GM18498 (cell line): Measurements from ENCODE around the gene TREM1.

Source experiments
- ATAC-seq: cut with Tn5 transposase; IDR thresholded peaks from one replicate; pipeline ENCODE4 v1.9.1; 2021; ENCODE audit warnings: mild to moderate bottlenecking, moderate library complexity; ENCODE audit not compliant: unreplicated experiment

The TREM1 gene

GRCh38 chr6:41286544-41287346 lies at the start of gene TREM1:
TSS of gene TREM1 (minus strand) at chr6:41286682. CDS start at chr6:41286655, 27 bp downstream.
- ATAC-seq = no peak

- ATAC-seq = no peak
These were observed 49.5 kb upstream of the TREM1 start for GRCh38 chr6:41335943-41336342.

- no peak for ATAC-seq
These were observed 48.8 kb upstream of the TREM1 start, which contains the start of gene NCR2 for GRCh38 chr6:41335296-41335695. TSS of gene NCR2 (plus strand) at chr6:41335608. CDS start at chr6:41335877, 269 bp downstream.

DNA sequence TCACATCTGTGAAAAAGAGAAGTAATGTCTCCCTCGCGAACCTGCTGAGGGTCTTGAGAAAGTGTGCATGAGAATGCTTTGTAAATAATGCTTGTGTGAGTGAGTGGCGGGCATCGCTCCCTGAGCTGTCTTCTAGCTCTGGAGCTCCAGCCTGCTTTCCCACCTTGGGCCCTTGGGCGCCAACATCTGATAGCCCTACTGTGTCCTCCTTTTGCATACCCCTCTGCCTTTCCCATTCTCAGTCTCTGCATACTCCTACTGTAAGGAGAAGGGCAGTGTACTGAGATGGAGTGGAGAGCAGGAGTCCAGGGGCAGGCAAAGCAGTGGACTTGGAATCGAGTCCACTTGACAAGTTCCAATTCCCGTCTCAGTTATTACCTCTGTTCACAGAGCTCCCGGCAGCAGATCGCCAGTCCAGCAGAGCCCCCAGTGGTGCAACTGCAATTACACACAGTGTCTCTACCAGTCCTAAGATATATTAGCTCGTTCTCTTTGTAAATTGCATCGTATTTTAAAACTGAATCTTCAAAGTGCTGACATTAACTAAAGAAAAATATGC lies 48.1 kb upstream of the TREM1 start:
- ATAC-seq = no peak

- peak; percentile 2 for ATAC-seq
These were observed 46.6 kb upstream of the TREM1 start for GRCh38 chr6:41332842-41333736.

DNA sequence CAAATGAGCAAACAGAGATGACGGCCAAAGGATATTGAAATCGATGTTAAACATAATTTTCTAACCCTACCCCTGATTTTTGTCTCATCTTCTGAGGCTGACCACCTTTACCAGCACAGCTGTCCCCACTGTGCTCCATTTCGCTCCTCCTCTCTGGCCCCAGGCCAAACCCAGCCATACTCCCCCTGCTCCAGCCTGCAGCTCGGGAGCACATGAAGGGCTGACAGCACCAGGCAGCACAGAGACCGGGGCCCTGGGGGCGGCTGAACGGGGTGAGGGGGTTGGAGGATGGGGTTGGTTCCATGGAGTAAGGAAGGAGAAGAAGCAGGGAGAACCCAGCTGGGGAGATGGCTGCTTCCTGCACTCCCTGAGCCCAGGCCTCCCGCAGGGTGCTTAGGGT lies 45.8 kb upstream of the TREM1 start:
- ATAC-seq = no peak

- ATAC-seq = no peak
These were observed 45.1 kb upstream of the TREM1 start for GRCh38 chr6:41331401-41332150.

GRCh38 chr6:41327177-41327576 lies 40.7 kb upstream of the TREM1 start:
- no peak for ATAC-seq

DNA sequence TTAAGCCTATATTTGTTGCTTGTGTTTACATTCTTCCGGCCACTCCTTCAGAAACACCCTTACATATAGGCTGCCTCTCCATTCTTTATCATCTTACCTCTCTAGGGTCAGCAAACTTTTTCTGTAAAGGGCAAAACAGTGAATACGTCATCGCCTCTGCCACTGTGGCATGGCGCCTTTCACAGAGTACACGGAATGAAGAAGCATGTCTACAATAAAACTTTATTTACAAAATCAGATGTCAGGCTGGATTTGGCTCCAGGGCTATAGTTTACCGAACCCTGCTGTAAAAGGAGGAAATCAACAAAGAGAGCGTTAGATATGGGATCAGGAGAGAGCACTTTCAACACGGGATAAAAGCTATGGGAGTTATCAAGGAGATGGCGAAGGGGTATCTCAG lies 39.6 kb upstream of the TREM1 start:
- ATAC-seq = no peak

- ATAC-seq = no peak
These were observed 39.1 kb upstream of the TREM1 start for GRCh38 chr6:41325446-41326066.

GRCh38 chr6:41321183-41321582 lies 34.7 kb upstream of the TREM1 start:
- no peak for ATAC-seq

DNA sequence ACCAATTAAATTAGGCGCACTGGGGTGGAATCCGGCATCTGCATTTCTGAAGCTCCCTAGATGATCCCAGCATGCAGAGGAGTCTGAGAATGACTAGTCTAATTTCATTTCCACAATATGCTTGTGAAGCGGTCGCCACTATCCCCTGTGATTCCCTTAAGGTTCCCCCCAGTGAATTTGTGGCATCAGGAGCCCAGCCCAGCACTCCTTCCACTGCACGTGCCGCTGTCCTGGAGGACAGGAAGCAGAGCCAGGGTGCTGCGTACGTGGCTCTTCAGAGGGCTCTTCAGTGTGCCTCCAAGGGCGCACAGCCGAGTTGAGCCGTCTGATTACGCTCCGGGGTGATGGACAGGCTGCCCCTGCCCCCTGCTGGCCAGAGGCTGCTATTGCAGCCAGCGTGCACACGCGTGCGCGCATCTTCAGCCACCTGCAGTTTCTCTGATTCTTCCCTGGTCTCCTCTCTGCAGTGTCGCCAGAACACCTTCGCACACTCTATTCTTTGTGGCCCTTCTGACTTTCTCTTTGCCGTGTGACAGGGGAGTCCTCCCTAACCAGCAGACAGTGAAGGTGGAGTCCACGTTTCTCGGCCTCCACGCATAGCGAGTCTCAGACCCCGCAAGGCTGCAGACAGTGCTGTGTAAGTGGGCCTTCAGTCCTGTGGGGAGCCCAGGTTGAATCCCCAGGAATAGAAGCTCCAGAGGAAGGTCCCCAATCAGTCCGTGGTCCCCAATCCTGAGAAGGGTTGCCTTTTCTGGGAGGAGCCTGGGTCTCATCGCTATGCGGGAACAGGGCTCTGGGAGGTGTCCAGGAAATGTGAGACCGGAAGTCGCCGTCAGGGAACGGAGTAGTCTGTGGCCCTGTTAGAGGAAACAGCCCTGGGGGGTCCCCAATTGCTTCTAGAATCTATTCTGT lies 32.4 kb upstream of the TREM1 start:
- peak; percentile 95 for ATAC-seq

DNA sequence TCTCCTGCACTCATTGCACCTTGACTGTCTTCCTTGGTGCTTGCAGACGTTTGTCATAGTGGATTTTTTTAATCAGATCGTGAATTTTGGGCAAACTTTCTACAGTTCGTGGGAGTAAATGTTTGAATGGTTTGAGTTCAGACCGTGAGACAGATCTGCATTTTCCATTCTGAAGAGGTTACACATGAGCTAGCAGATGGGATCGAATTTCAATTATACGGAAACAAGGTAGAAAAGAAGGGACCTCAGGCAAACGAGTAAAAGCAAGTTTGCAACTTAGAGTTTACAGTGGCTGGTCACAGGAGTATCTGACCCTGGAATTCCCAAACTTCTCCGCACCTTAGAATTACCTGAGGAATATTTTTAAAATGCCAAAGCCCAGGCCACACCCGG lies 31.8 kb upstream of the TREM1 start:
- no peak for ATAC-seq

GRCh38 chr6:41315943-41316620 lies 29.6 kb upstream of the TREM1 start:
- no peak for ATAC-seq

DNA sequence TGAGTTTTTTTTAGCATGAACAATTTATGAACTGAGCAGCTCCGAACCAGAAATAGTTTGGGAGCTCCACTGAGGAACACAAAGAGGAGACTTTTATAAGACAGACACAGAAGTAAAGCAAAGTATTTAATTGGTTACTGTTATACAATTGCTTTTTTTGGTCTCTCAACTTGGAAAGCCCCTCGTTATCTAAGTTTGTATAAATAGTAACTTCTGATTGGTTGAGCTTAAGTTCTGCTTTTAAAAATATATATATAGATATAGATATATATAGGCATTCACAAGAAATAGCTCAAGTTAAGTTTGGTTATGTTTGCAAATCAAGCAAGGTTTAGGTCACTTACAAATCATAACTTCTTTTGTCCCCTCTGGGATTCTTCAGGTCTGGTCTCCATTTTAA lies 28.7 kb upstream of the TREM1 start:
- ATAC-seq = no peak

DNA sequence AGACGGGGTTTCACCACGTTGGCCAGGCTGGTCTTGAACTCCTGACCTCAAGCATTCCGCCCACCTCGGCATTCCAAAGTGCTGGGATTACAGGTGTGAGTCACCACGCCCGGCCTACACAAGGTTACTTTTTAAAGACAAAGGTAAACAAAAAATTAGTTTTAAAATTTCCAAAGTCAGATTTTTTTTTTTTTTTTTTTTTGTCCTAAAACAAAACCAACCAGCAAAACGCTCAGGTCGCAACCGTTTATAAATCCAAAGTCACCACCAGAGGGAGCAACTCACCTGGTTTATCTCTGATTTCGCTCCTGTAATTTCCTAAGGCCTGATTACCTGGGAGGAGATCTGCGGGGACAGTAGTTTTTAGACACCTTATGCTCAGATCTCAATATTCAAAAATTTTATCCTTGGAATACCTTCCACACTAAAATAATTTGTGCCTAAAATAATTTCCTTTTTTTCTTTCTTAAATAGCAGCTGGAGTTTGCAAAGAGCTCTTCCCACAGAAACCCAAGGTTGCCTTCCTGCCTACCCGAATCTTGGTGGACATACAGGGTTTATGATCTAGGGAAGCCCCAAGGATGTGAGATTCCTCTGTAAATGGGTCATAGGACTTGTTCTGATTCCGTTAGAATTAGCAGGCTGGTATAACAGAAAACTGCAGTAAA lies 19.8 kb upstream of the TREM1 start:
- no peak for ATAC-seq

- ATAC-seq = no peak
These were observed 16.2 kb upstream of the TREM1 start for GRCh38 chr6:41302638-41303037.

DNA sequence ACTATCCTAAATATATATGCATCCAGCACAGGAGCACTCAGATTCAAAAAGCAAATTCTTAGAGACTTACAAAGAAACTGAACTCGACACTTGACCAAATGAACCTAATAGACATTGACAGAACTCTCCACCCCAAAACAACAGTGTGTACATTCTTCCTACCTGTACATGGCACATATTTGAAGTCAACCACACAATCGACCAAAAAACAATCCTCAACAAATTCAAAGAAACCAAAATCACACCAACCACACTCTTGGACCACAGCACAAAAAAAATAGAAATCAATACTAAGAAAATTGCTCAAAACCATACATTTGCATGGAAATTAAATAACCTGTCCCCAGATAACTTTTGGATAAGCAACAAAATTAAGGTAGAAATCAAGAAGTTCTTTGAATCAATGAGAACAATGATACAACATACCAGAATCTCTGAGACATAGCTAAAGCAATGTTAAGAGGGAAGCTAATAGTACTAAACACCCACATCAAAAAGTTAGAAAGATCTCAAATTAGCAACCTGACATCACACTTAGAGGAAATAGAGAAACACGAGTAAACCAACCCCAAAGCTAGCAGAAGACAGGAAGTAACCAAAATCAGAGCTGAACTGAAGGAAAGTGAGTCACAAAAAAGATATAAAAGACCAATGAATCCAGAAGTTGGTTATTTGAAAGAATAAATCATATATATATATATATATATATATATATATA lies 12.5 kb upstream of the TREM1 start:
- ATAC-seq = no peak
